NCI-H2107 (cell line): Measurements from ENCODE around the gene CEP131.

Experiments
- DNase-seq: peaks from one replicate; lab custom pipeline; 2025; lab: John Stamatoyannopoulos, UW

The CEP131 gene

GRCh38 chr17:81251709-81252301 lies 29.0 kb upstream of the CEP131 start:
- peak; percentile 83 for DNase-seq

- no peak for DNase-seq
Observed at GRCh38 chr17:81251094-81251708, 28.4 kb upstream of the CEP131 start.

GRCh38 chr17:81250286-81251093 lies 27.7 kb upstream of the CEP131 start:
- DNase-seq, result no peak

- no peak for DNase-seq
Observed at GRCh38 chr17:81249223-81250040, 26.7 kb upstream of the CEP131 start.

- no peak for DNase-seq
Observed at GRCh38 chr17:81248649-81249048, 25.9 kb upstream of the CEP131 start.

GRCh38 chr17:81247339-81247990 lies 24.7 kb upstream of the CEP131 start:
- DNase-seq, result no peak

- DNase-seq, result no peak
Observed at GRCh38 chr17:81246679-81247338, 24.0 kb upstream of the CEP131 start.

GRCh38 chr17:81246343-81246670 lies 23.5 kb upstream of the CEP131 start:
- DNase-seq, result no peak

GRCh38 chr17:81245665-81246342 lies 23.0 kb upstream of the CEP131 start:
- DNase-seq, result no peak

GRCh38 chr17:81245024-81245664 lies 22.4 kb upstream of the CEP131 start:
- no peak for DNase-seq

GRCh38 chr17:81244358-81245023 lies 21.7 kb upstream of the CEP131 start:
- DNase-seq, result no peak

- DNase-seq, result no peak
Observed at GRCh38 chr17:81243333-81243664, 20.5 kb upstream of the CEP131 start.

- DNase-seq, result no peak
Observed at GRCh38 chr17:81242421-81243332, 19.9 kb upstream of the CEP131 start.

GRCh38 chr17:81241648-81242420 lies 19.1 kb upstream of the CEP131 start:
- no peak for DNase-seq

- no peak for DNase-seq
Observed at GRCh38 chr17:81241203-81241602, 18.4 kb upstream of the CEP131 start.

- no peak for DNase-seq
Observed at GRCh38 chr17:81240761-81241160, 18.0 kb upstream of the CEP131 start.

- DNase-seq, result no peak
Observed at GRCh38 chr17:81239714-81240555, 17.2 kb upstream of the CEP131 start.
